H9 (cell line): ENCODE data around the gene GCA. TPM values are rescaled to one million over a fixed set of nuclear protein-coding genes. Genes with fewer than 3 reads are reported as not detected.

ENCODE experiments used
- DNase-seq: peaks from one replicate; pipeline ENCODE4 v3.0.0-alpha.2; 2017
- H2AFZ ChIP-seq: one replicate; pipeline ENCODE4 v1.6.1; 2013; ENCODE audit warnings: mild to moderate bottlenecking, low read length, control low read depth, moderate library complexity
- H2AK5ac ChIP-seq: 2 replicates; pipeline ENCODE4 v1.6.1; 2013; ENCODE audit warnings: low read length, control low read depth, mixed read lengths; ENCODE audit not compliant: insufficient read length
- H2BK120ac ChIP-seq: one replicate; pipeline ENCODE4 v1.6.1; 2013; ENCODE audit warnings: low read depth, mild to moderate bottlenecking, low read length, control low read depth, inconsistent platforms; ENCODE audit not compliant: poor library complexity, severe bottlenecking
- H2BK12ac ChIP-seq: 2 replicates; pipeline ENCODE4 v1.6.1; 2013; ENCODE audit warnings: low read length, control low read depth, mixed read lengths, low read depth; ENCODE audit not compliant: insufficient read length
- H2BK15ac ChIP-seq: 2 replicates; pipeline ENCODE4 v1.6.1; 2013; ENCODE audit warnings: low read depth, low read length, control low read depth
- H2BK20ac ChIP-seq: one replicate; pipeline ENCODE4 v1.6.1; 2013; ENCODE audit warnings: low read depth, mild to moderate bottlenecking, low read length, control low read depth, inconsistent platforms; ENCODE audit not compliant: poor library complexity, severe bottlenecking
- H2BK5ac ChIP-seq: 2 replicates; pipeline ENCODE4 v1.6.1; 2013; ENCODE audit warnings: low read length, control low read depth, mixed read lengths; ENCODE audit not compliant: insufficient read length
- H3K14ac ChIP-seq: 2 replicates; pipeline ENCODE4 v1.6.1; 2013; ENCODE audit warnings: low read length, control low read depth; ENCODE audit not compliant: insufficient read depth
- H3K18ac ChIP-seq: 2 replicates; pipeline ENCODE4 v1.6.1; 2013; ENCODE audit warnings: low read depth, mild to moderate bottlenecking, mixed read lengths, low read length, control low read depth; ENCODE audit not compliant: insufficient read length
- H3K23ac ChIP-seq: 2 replicates; pipeline ENCODE4 v1.6.1; 2013; ENCODE audit warnings: low read length, control low read depth, mixed read lengths, low read depth; ENCODE audit not compliant: insufficient read length
- H3K23me2 ChIP-seq: 2 replicates; pipeline ENCODE4 v1.6.1; 2013; ENCODE audit warnings: low read depth, mild to moderate bottlenecking, mixed read lengths, low read length, control low read depth; ENCODE audit not compliant: insufficient read length, poor library complexity, severe bottlenecking
- H3K27ac ChIP-seq: 2 replicates; pipeline ENCODE4 v1.5.1; 2013; ENCODE audit warnings: low read length, control low read depth, mixed read lengths, low read depth; ENCODE audit not compliant: insufficient read length
- H3K27me3 ChIP-seq: 2 replicates; pipeline ENCODE4 v1.6.1; 2013; ENCODE audit warnings: low read length, control low read depth, inconsistent platforms; ENCODE audit not compliant: insufficient read depth
- H3K4ac ChIP-seq: 2 replicates; pipeline ENCODE4 v1.6.1; 2013; ENCODE audit warnings: low read depth, mild to moderate bottlenecking, control low read depth, inconsistent platforms, low read length, moderate library complexity
- H3K4me1 ChIP-seq: 2 replicates; pipeline ENCODE4 v1.6.1; 2013; ENCODE audit warnings: low read length, control low read depth, inconsistent platforms; ENCODE audit not compliant: insufficient read depth
- H3K4me2 ChIP-seq: 2 replicates; pipeline ENCODE4 v1.6.1; 2013; ENCODE audit warnings: low read length, control low read depth, mixed read lengths; ENCODE audit not compliant: insufficient read length, insufficient read depth
- H3K56ac ChIP-seq: 2 replicates; pipeline ENCODE4 v1.6.1; 2013; ENCODE audit warnings: low read depth, mild to moderate bottlenecking, mixed read lengths, low read length, control low read depth; ENCODE audit not compliant: insufficient read length
- H3K79me1 ChIP-seq: 2 replicates; pipeline ENCODE4 v1.6.1; 2013; ENCODE audit warnings: low read depth, mild to moderate bottlenecking, moderate library complexity, low read length, control low read depth, inconsistent platforms; ENCODE audit not compliant: insufficient read depth, poor library complexity, severe bottlenecking
- H3K79me2 ChIP-seq: 2 replicates; pipeline ENCODE4 v1.6.1; 2013; ENCODE audit warnings: low read length, control low read depth, inconsistent platforms; ENCODE audit not compliant: insufficient read depth
- H3K9ac ChIP-seq: 2 replicates; pipeline ENCODE4 v1.6.1; 2013; ENCODE audit warnings: low read length, control low read depth, mixed read lengths; ENCODE audit not compliant: insufficient read length; ENCODE audit errors: extremely low read depth
- H3K9me3 ChIP-seq: one replicate; pipeline ENCODE4 v1.6.1; 2013; ENCODE audit warnings: low read depth, low read length, inconsistent platforms; ENCODE audit not compliant: control insufficient read depth
- H3T11ph ChIP-seq: one replicate; pipeline ENCODE4 v1.6.1; 2013; ENCODE audit warnings: mild to moderate bottlenecking, low read length, control low read depth, inconsistent platforms
- H4K20me1 ChIP-seq: one replicate; pipeline ENCODE4 v1.6.1; 2013; ENCODE audit not compliant: control insufficient read depth, insufficient read length, insufficient read depth
- H4K5ac ChIP-seq: 2 replicates; pipeline ENCODE4 v1.6.1; 2013; ENCODE audit warnings: low read depth, mild to moderate bottlenecking, mixed read lengths, low read length, control low read depth; ENCODE audit not compliant: insufficient read length
- H4K8ac ChIP-seq: replicated peaks from 2 replicates; pipeline ENCODE4 v1.6.1; 2013; ENCODE audit warnings: low read length, control low read depth, mixed read lengths, low read depth; ENCODE audit not compliant: insufficient read length
- H4K91ac ChIP-seq: 2 replicates; pipeline ENCODE4 v1.6.1; 2013; ENCODE audit warnings: low read depth, mild to moderate bottlenecking, moderate library complexity, mixed read lengths, low read length, control low read depth; ENCODE audit not compliant: insufficient read length
- H3K27ac Mint-ChIP-seq, 3 experiments: 2 replicates in 2 of 3; 3 replicates in 1 of 3; pipeline ENCODE4 v1.8.0; 2020 to 2021; ENCODE audit warnings: mixed read lengths in 3 of 3, mild to moderate bottlenecking in 1 of 3, moderate library complexity in 1 of 3
- H3K27me3 Mint-ChIP-seq: 2 replicates; pipeline ENCODE4 v1.8.0; 2021; ENCODE audit warnings: low read depth, mild to moderate bottlenecking, moderate library complexity, mixed read lengths
- H3K36me3 Mint-ChIP-seq, 3 experiments: 2 replicates in 2 of 3; 3 replicates in 1 of 3; pipeline ENCODE4 v1.8.0; 2020 to 2021; ENCODE audit warnings: low read depth in 3 of 3, mixed read lengths in 3 of 3; ENCODE audit not compliant: insufficient read depth in 1 of 3
- H3K4me1 Mint-ChIP-seq, 2 experiments: 2 replicates each; pipeline ENCODE4 v1.8.0; 2020; ENCODE audit warnings: mixed read lengths in 2 of 2
- H3K4me3 Mint-ChIP-seq, 2 experiments: 2 replicates in 1 of 2; 3 replicates in 1 of 2; pipeline ENCODE4 v1.8.0; 2020 to 2021; ENCODE audit warnings: mild to moderate bottlenecking in 2 of 2, mixed read lengths in 2 of 2, moderate library complexity in 1 of 2
- H3K9me3 Mint-ChIP-seq, 2 experiments: 2 replicates in 1 of 2; 3 replicates in 1 of 2; pipeline ENCODE4 v1.8.0; 2020; ENCODE audit warnings: mild to moderate bottlenecking in 2 of 2, mixed read lengths in 2 of 2, moderate library complexity in 1 of 2
- CTCF ChIP-seq: fragments of 200-600 bp; sonication (generic); conservative IDR thresholded peaks from 3 replicates; pipeline ENCODE4 v1.8.0; 2021; ENCODE audit warnings: antibody characterized with exemption, mild to moderate bottlenecking
- WGBS: extraction: QIAGEN DNeasy Blood & Tissue Kit; methylation state at CpG from one replicate; pipeline ENCODE4 v1.1.7; 2013; ENCODE audit warnings: missing lambda C conversion rate, low lambda C conversion rate, mixed read lengths; ENCODE audit not compliant: insufficient read length; ENCODE audit errors: extremely low coverage; 5-methylcytosine and 5-hydroxymethylcytosine counted together
- total RNA-seq: library from RNA; stranded (reverse); gene quantifications from 2 replicates; pipeline ENCODE4 v1.2.1, GENCODE V29; 2021

The GCA gene
- total RNA-seq, 1 experiment from 2014 or later, result 31.0 TPM

GRCh38 chr2:162390801-162391200, 46.9 kb downstream of the GCA start:
- H4K20me1 ChIP-seq, result no peaks in the 10 kb centered on the region
- no peak overlapping the region for H3T11ph ChIP-seq
- H3K27ac ChIP-seq, result no peak overlapping the region
- no peak overlapping the region for H3K18ac ChIP-seq
- WGBS, result no CpG with 5 or more reads among the region's 4 CpGs
- H3K9ac ChIP-seq, result no peak overlapping the region
- no peaks in the 10 kb centered on the region for H3K27me3 ChIP-seq
- no peaks in the 10 kb centered on the region for H3K4me1 ChIP-seq
- no peak overlapping the region for H4K8ac ChIP-seq
- no peak overlapping the region for H3K4me3 Mint-ChIP-seq
- H2AFZ ChIP-seq, result no peak overlapping the region
- no peak overlapping the region for H2BK20ac ChIP-seq
- no peak overlapping the region for H3K4ac ChIP-seq
- H3K4me1 Mint-ChIP-seq, result peaks cover 3 to 9% of the 10 kb centered on the region in 2 experiments
- no peak overlapping the region for H2AK5ac ChIP-seq
- H4K91ac ChIP-seq, result no peak overlapping the region
- no peaks in the 10 kb centered on the region for H3K79me1 ChIP-seq
- no peak overlapping the region for H2BK12ac ChIP-seq
- TF ChIP-seq CTCF, result no peak; the same call in 1 of the 3 replicates
- DNase-seq, result no peak
- H2BK120ac ChIP-seq, result no peak overlapping the region
- H3K27ac Mint-ChIP-seq, result no peak overlapping the region
- no peaks in the 10 kb centered on the region for H3K27me3 Mint-ChIP-seq
- H3K9me3 ChIP-seq, result no peaks in the 10 kb centered on the region
- H3K23me2 ChIP-seq, result no peaks in the 10 kb centered on the region
- H3K4me2 ChIP-seq, result no peak overlapping the region
- no peak overlapping the region for H3K14ac ChIP-seq
- no peak overlapping the region for H2BK5ac ChIP-seq
- no peak overlapping the region for H3K56ac ChIP-seq
- H3K23ac ChIP-seq, result no peak overlapping the region
- H3K79me2 ChIP-seq, result no peaks in the 10 kb centered on the region
- H2BK15ac ChIP-seq, result no peak overlapping the region
- no peaks in the 10 kb centered on the region for H3K36me3 Mint-ChIP-seq
- H4K5ac ChIP-seq, result no peak overlapping the region
- no peaks in the 10 kb centered on the region for H3K9me3 Mint-ChIP-seq
